Caco-2 (cell line): ENCODE measurements around the gene AP3S1. TPM values are rescaled to one million over a fixed set of nuclear protein-coding genes. Genes with fewer than 3 reads are reported as not detected.

ENCODE experiments used
- BruUV-seq: library from RNA; stranded (reverse); fragments of 400-500 nt; replicated peaks from 2 replicates; lab custom pipeline; 2021; lab: Mats Ljungman, UMichigan
- CTCF ChIA-PET: fragments of 300-600 bp; sonication (Branson Sonifier 250); formaldehyde crosslinking; loops from one replicate; lab custom pipeline; 2022; ENCODE audit warnings: antibody characterized with exemption; lab: Charles Lee
- POLR2A ChIA-PET: fragments of 300-600 bp; sonication (Branson Sonifier 250); formaldehyde crosslinking; loops from one replicate; lab custom pipeline; 2022; ENCODE audit warnings: antibody characterized with exemption; lab: Charles Lee
- DNase-seq, 2 experiments: peaks; one replicate each; pipeline versions ENCODE4 v3.0.0 to v3.0.0-alpha.2; 2020 to 2022
- H3K27me3 ChIP-seq: replicated peaks from 2 replicates; pipeline ENCODE4 v1.6.0; 2011; ENCODE audit warnings: low read length; ENCODE audit not compliant: control insufficient read depth, insufficient read depth
- H3K36me3 ChIP-seq: 2 replicates; pipeline ENCODE4 v1.5.1; 2011; ENCODE audit warnings: low read length; ENCODE audit not compliant: control insufficient read depth, insufficient read depth
- H3K4me1 ChIP-seq: fragments of 250-450 bp; sonication (Bioruptor Pico); 2 replicates; pipeline ENCODE4 v1.5.1; 2020; ENCODE audit warnings: mild to moderate bottlenecking
- H3K4me3 ChIP-seq: 2 replicates; pipeline ENCODE4 v1.5.1; 2011; ENCODE audit warnings: low read depth, mild to moderate bottlenecking, control low read depth, low read length
- H3K9me3 ChIP-seq: fragments of 250-450 bp; sonication (Bioruptor Pico); 2 replicates; pipeline ENCODE4 v1.5.1; 2020; ENCODE audit warnings: mild to moderate bottlenecking, moderate library complexity
- H3K27ac Mint-ChIP-seq: one replicate; pipeline ENCODE4 v1.8.0; 2022; ENCODE audit warnings: mixed read lengths; ENCODE audit not compliant: unreplicated experiment
- H3K27me3 Mint-ChIP-seq: one replicate; pipeline ENCODE4 v1.8.0; 2022; ENCODE audit warnings: mixed read lengths; ENCODE audit not compliant: insufficient read depth, unreplicated experiment
- H3K36me3 Mint-ChIP-seq: one replicate; pipeline ENCODE4 v1.8.0; 2022; ENCODE audit warnings: mild to moderate bottlenecking, mixed read lengths; ENCODE audit not compliant: insufficient read depth, unreplicated experiment
- H3K4me1 Mint-ChIP-seq: one replicate; pipeline ENCODE4 v1.8.0; 2022; ENCODE audit warnings: low read depth, mixed read lengths; ENCODE audit not compliant: unreplicated experiment
- H3K4me3 Mint-ChIP-seq: one replicate; pipeline ENCODE4 v1.8.0; 2022; ENCODE audit warnings: mild to moderate bottlenecking, moderate library complexity, mixed read lengths; ENCODE audit not compliant: unreplicated experiment
- H3K9me3 Mint-ChIP-seq: one replicate; pipeline ENCODE4 v1.8.0; 2022; ENCODE audit warnings: mixed read lengths; ENCODE audit not compliant: unreplicated experiment
- CTCF ChIP-seq, 2 experiments: fragments of 200-600 bp in 1 of 2; IDR thresholded peaks; 1 replicate in 1 of 2; 2 replicates in 1 of 2; pipeline versions ENCODE4 v1.5.1 to v1.8.0; 2011 to 2022; ENCODE audit warnings: antibody characterized with exemption in 1 of 2, control low read depth in 1 of 2, inconsistent platforms in 1 of 2, low read depth in 1 of 2, low read length in 1 of 2, mild to moderate bottlenecking in 1 of 2, moderate library complexity in 1 of 2; ENCODE audit not compliant: insufficient read depth in 1 of 2, severe bottlenecking in 1 of 2, unreplicated experiment in 1 of 2
- intact Hi-C: fragments of 100-400 bp; cut with micrococcal nuclease; formaldehyde crosslinking; loops from one replicate; pipeline ENCODE4 v1.10.0; 2022; ENCODE audit not compliant: unreplicated experiment
- total RNA-seq: library from RNA; stranded (reverse); gene quantifications from 2 replicates; pipeline ENCODE4 v1.2.3, GENCODE V29; 2022

The AP3S1 gene
- total RNA-seq, 1 experiment from 2014 or later = 104 TPM

DNA sequence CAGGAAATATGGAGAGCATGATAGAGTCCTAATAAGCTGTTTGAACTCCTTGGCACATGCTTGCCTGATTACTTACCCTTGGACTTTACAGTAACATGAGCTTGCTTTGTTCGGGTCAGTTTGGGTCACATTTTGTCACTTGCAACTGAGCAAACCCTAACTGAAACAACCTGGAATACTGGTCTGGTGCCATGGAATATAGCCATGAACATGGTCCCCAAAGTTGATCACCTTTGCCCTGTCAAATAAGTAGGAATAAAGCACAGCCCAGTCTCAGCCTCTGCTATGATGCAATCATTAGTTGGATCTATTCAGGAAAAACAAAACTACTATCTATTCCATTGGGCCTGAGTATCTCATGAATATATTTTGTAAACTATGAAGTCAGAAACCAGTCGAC lies 43.5 kb upstream of the AP3S1 start:
- CTCF ChIA-PET = no interaction called here
- BruUV-seq = no TSS peak
- POLR2A ChIA-PET = no interaction called here

GRCh38 chr5:115800108-115800507 lies 41.6 kb upstream of the AP3S1 start:
- no peak overlapping the region for H3K4me3 ChIP-seq
- Mint-ChIP-seq H3K9me3 (no peaks in the 10 kb centered on the region), H3K27me3 (no peaks in the 10 kb centered on the region), H3K4me1 (no peaks in the 10 kb centered on the region), H3K4me3 (no peak overlapping the region), H3K36me3 (no peaks in the 10 kb centered on the region), H3K27ac (no peak overlapping the region)
- peaks cover 2% of the 10 kb centered on the region; the same call in 1 of the 2 replicates for H3K4me1 ChIP-seq
- no peaks in the 10 kb centered on the region for H3K27me3 ChIP-seq
- TF ChIP-seq CTCF (IDR thresholded peaks at IDR 0.05; ENCODE audit: insufficient read depth in 1 of 2, low read depth in 1 of 2, low read length in 1 of 2, severe bottlenecking in 1 of 2, unreplicated experiment in 1 of 2) = no peak
- POLR2A ChIA-PET = no interaction called here
- intact Hi-C loops = no loop called here
- no peaks in the 10 kb centered on the region for H3K9me3 ChIP-seq
- no peak for DNase-seq
- CTCF ChIA-PET = no interaction called here
- no TSS peak for BruUV-seq
- H3K36me3 ChIP-seq = no peaks in the 10 kb centered on the region

More for the DNA sequence above, 43.5 kb upstream of the AP3S1 start:
- Mint-ChIP-seq H3K4me1 (no peaks in the 10 kb centered on the region), H3K4me3 (no peak overlapping the region), H3K36me3 (no peaks in the 10 kb centered on the region), H3K9me3 (no peaks in the 10 kb centered on the region), H3K27me3 (no peaks in the 10 kb centered on the region), H3K27ac (no peak overlapping the region)
- no peak for DNase-seq
- no peak for TF ChIP-seq CTCF (IDR thresholded peaks at IDR 0.05; ENCODE audit: insufficient read depth in 1 of 2, low read depth in 1 of 2, low read length in 1 of 2, severe bottlenecking in 1 of 2, unreplicated experiment in 1 of 2)
- Histone ChIP-seq H3K4me3 (no peak overlapping the region), H3K27me3 (no peaks in the 10 kb centered on the region), H3K9me3 (no peaks in the 10 kb centered on the region), H3K36me3 (no peaks in the 10 kb centered on the region), H3K4me1 (no peaks in the 10 kb centered on the region)
- intact Hi-C loops = no loop called here

DNA sequence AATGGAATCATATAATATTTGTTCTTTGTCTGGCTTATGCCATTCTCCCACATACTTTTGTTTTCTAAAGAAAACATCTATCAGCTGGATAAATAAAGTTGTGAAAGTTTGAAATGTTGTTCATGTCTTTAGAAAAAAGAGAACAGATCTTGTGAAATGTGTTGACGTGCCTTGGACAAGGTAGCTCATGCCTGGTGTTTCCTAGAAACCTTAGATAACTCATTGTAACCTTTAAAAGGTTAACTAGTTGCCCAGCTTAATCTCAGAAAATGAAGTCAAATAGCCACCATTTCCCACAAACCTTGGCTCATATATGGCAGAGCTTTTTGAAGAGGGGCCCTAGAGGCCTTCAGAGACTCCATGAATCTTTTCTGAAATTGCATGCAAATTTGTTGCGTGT lies 40.6 kb upstream of the AP3S1 start:
- no TSS peak for BruUV-seq
- no peaks in the 10 kb centered on the region for H3K36me3 ChIP-seq
- no peaks in the 10 kb centered on the region for H3K9me3 Mint-ChIP-seq
- POLR2A ChIA-PET = no interaction called here
- H3K4me1 ChIP-seq = peaks cover 12% of the 10 kb centered on the region
- no peak overlapping the region for H3K4me3 ChIP-seq
- H3K4me1 Mint-ChIP-seq = peaks cover under 1% of the 10 kb centered on the region
- no peak for TF ChIP-seq CTCF (IDR thresholded peaks at IDR 0.05; ENCODE audit: insufficient read depth in 1 of 2, low read depth in 1 of 2, low read length in 1 of 2, severe bottlenecking in 1 of 2, unreplicated experiment in 1 of 2)
- CTCF ChIA-PET = no interaction called here
- no peaks in the 10 kb centered on the region for H3K27me3 Mint-ChIP-seq
- H3K27me3 ChIP-seq = no peaks in the 10 kb centered on the region
- intact Hi-C loops = no loop called here
- H3K36me3 Mint-ChIP-seq = no peaks in the 10 kb centered on the region
- no peaks in the 10 kb centered on the region for H3K9me3 ChIP-seq
- no peak overlapping the region for H3K27ac Mint-ChIP-seq
- DNase-seq = no peak
- H3K4me3 Mint-ChIP-seq = no peak overlapping the region
